ENCODE data around the gene CAPN5. TPM values are rescaled to one million over a fixed set of nuclear protein-coding genes. Genes with fewer than 3 reads are reported as not detected.

The CAPN5 gene
- total RNA-seq, 1 donor from 2014 or later, result 7.2 TPM

DNA sequence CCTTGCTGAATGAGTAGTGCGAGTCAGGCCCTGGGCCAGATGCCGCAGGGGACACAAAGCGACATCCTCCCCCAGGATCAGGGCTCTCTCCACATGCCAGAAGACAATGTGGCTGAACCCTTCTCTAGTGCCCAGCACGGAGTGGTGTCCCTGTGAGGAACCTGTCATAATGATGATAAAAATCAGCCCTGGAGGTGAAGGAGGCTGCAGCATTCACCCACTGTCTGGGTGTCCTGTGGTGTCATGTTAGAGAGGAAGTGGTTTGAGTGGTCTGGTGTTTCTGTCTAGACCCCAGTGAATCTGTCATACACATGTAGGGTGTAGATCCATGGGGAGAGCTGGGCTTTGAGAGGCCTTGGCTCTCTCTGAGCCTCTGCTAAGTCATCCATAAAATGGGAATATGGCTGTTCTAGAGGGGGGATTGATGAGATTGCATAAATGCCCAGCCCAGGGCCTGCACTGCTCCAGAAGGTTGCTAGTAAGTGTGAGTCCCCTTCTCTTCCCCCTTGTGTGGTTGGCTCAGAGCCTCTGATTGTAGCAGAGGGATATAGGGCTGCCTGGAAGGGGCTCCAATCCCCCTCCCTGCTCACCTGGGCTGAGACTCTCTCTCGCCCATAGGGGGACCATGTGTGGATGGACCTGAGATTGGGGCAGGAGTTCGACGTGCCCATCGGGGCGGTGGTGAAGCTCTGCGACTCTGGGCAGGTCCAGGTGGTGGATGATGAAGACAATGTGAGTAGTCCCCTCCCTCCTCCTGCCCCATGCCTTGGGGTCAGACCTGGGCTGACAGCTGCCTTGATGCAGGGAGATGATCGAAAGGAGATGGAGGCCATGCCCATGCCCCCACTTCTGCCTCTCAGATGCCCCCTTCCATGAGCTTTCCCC, 75.6 kb downstream of the CAPN5 start:
- Histone ChIP-seq H3K9me3 (no peaks in the 10 kb centered on the region), H3K4me1 (no peaks in the 10 kb centered on the region), H3K27ac (no peak overlapping the region), H3K4me3 (no peak overlapping the region), H3K27me3 (ENCODE audit: low read depth) (peaks cover 18% of the 10 kb centered on the region), H3K36me3 (no peaks in the 10 kb centered on the region)
- ATAC-seq, result no peak
- intact Hi-C loops (cut with DNase I), result no loop called here
- peak; percentile 35 for DNase-seq
- TF ChIP-seq, protein P1, sequence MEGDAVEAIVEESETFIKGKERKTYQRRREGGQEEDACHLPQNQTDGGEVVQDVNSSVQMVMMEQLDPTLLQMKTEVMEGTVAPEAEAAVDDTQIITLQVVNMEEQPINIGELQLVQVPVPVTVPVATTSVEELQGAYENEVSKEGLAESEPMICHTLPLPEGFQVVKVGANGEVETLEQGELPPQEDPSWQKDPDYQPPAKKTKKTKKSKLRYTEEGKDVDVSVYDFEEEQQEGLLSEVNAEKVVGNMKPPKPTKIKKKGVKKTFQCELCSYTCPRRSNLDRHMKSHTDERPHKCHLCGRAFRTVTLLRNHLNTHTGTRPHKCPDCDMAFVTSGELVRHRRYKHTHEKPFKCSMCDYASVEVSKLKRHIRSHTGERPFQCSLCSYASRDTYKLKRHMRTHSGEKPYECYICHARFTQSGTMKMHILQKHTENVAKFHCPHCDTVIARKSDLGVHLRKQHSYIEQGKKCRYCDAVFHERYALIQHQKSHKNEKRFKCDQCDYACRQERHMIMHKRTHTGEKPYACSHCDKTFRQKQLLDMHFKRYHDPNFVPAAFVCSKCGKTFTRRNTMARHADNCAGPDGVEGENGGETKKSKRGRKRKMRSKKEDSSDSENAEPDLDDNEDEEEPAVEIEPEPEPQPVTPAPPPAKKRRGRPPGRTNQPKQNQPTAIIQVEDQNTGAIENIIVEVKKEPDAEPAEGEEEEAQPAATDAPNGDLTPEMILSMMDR (IDR thresholded peaks at IDR 0.05), result no peak

DNA sequence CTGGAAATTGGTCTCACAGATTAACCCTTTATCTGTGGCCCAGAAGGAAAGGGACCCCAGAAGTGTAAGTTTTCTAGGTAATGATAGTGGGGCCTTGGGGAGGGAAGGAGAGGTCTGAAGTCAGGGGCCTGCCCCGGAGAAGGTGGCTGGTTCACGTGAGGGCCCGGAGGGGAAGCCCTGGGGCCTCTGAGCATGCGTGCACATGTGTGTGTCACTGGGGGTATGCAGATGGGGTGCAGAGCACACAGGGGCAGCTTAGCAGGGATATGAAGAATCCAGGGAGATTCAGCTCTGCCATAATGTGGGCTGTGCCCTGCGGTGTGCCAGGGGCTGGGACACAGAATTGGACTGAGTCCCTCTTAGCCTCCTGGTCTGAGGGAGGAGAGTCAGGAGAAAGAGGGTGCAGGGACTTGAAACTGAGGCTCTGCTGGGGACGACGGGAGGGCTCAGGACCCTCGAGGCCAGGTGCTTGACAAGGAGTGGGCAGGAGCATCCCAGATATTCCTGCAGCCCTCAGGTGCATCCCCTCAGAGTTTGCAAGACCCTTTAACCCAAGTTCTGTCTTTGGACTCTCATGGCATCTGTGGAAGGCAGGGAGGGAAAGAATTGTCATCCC, 76.7 kb downstream of the CAPN5 start:
- no peak overlapping the region for H3K4me3 ChIP-seq
- TF ChIP-seq, protein P1 (IDR thresholded peaks at IDR 0.05), result no peak
- H3K27ac ChIP-seq, result no peak overlapping the region
- H3K36me3 ChIP-seq, result no peaks in the 10 kb centered on the region
- peaks cover 14% of the 10 kb centered on the region for H3K27me3 ChIP-seq (ENCODE audit: low read depth)
- intact Hi-C loops (cut with DNase I), result no loop called here
- no peak for DNase-seq
- H3K9me3 ChIP-seq, result no peaks in the 10 kb centered on the region
- H3K4me1 ChIP-seq, result no peaks in the 10 kb centered on the region
- ATAC-seq, result no peak

DNA sequence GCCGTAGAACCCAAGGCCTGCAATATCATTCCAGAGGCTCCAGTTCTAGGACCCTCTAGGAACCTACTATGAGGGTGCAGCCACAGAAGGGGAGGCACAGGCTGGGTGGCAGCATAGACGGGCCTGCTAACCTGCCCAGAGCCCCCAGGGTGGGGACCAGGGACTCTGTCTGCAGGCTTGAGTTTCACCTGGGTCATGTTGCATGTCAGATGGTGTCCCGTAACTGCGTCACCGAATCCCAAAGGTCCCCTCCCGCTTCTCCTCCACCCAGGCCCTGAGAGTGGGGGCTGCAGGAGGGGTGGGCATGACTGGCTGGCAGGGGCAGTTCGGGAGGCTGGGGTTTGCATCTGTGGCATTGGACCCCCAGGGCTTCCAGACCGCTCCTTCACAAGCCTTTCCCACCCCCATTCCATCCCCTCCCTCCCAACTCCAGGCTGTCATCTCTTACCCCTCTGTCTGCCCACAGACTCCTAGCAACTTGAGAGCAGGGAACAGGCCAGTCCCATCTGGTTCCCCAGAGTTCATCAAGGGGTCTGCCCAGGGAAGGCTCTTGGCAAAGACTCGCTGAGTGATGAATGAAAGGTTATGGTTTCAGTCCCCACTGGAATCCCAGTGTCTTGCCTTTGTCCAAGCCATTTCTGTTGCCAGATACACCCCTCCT, 77.6 kb downstream of the CAPN5 start:
- no peak overlapping the region for H3K27ac ChIP-seq
- TF ChIP-seq, protein P1 (IDR thresholded peaks at IDR 0.05), result no peak
- H3K27me3 ChIP-seq (ENCODE audit: low read depth), result peaks cover 7% of the 10 kb centered on the region
- ATAC-seq, result no peak
- no peak for DNase-seq
- no peaks in the 10 kb centered on the region for H3K4me1 ChIP-seq
- H3K36me3 ChIP-seq, result no peaks in the 10 kb centered on the region
- no peaks in the 10 kb centered on the region for H3K9me3 ChIP-seq
- intact Hi-C loops (cut with DNase I), result no loop called here
- no peak overlapping the region for H3K4me3 ChIP-seq

DNA sequence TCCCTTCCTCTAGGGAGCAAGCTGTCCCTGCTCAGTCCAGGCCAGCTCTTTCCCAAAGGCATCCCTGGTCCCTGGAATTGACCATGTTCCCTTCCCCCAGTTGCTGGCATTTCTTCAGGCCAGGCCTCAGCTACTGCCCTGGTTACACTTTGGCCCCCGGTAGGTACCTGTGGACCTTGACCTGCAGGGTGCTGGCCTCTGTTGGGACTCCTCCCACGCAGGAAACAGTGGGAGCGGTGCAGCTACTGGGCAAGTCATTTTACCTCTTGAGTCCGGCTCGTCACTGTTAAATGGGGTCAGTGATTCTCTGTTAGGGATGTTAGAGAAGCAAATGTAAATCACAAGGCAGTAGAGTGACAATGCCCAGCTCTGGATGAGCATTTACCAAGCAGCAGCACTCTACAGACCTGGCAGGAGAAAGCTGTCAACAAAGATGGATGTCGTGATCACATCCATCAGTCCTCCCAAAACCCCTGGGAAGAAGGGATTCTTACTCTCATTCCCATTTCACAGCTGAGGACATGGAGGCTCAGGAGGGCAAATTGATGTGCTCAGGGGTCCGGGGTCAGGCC, 78.2 kb downstream of the CAPN5 start:
- DNase-seq (no peak), ATAC-seq (no peak)
- Histone ChIP-seq H3K9me3 (no peaks in the 10 kb centered on the region), H3K27me3 (ENCODE audit: low read depth) (peaks cover 7% of the 10 kb centered on the region), H3K4me3 (no peak overlapping the region), H3K27ac (no peak overlapping the region), H3K4me1 (no peaks in the 10 kb centered on the region), H3K36me3 (no peaks in the 10 kb centered on the region)
- intact Hi-C loops (cut with DNase I), result no loop called here
- TF ChIP-seq, protein P1 (IDR thresholded peaks at IDR 0.05), result no peak

DNA sequence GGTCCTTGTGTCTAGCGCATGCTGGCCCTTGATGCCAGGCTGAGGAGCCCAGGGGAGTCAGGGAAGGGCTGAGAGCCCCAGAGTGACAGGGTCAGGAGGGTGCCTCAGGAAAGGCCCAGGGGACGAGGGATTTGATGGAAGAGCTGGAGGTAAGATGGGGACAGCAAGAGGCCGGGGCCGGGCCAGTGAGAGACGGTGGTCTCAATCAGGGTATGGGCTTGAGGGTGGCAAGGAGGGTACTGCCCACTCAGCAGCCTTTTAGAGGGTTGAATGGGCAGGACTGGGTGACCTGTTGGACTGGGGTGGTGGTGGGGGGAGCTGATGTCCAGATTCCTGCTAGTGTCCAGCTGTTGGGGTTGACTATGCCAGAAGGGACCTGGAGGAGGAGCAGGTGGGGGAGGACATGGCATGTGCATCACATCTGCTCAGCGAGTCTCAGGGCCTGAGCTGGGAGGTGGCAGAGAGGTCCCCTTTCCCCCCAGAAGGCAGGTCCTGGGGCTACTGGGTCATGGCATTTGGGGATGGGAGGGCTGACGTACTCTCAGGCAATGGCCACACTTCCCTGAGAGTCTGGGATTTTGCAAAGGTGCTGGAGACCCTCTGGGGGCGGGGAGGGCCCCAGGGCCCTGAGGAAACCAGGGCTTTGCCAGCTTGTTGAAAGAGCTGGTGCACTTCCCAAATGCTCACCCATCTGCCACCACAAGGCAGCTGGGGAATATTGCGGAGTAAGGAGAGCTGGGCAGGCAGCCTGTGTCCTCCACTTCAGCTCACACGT, 79.7 kb downstream of the CAPN5 start:
- intact Hi-C loops (cut with DNase I), result no loop called here

More for the DNA sequence above, 79.7 kb downstream of the CAPN5 start:
- no peak overlapping the region for H3K27ac ChIP-seq
- ATAC-seq, result no peak
- H3K27me3 ChIP-seq (ENCODE audit: low read depth), result peaks cover 7% of the 10 kb centered on the region
- H3K4me3 ChIP-seq, result no peak overlapping the region
- TF ChIP-seq, protein P1 (IDR thresholded peaks at IDR 0.05), result no peak
- no peaks in the 10 kb centered on the region for H3K9me3 ChIP-seq
- DNase-seq, result no peak
- H3K4me1 ChIP-seq, result no peaks in the 10 kb centered on the region
- no peaks in the 10 kb centered on the region for H3K36me3 ChIP-seq

Data from lower lobe of right lung (tissue), 2 donors.